Glutamatergic neuron (in vitro differentiated cells): ENCODE data around the gene PRAF2. TPM values are rescaled to one million over a fixed set of nuclear protein-coding genes. Genes with fewer than 3 reads are reported as not detected.

Experiments
- DNase-seq: peaks from one replicate; pipeline ENCODE4 v3.0.0; 2022
- H3K27ac Mint-ChIP-seq: one replicate; pipeline ENCODE4 v1.8.0; 2020; ENCODE audit warnings: mild to moderate bottlenecking, mixed read lengths, inconsistent platforms; ENCODE audit not compliant: unreplicated experiment
- H3K27me3 Mint-ChIP-seq: one replicate; pipeline ENCODE4 v1.8.0; 2020; ENCODE audit warnings: mild to moderate bottlenecking, moderate library complexity, mixed read lengths, inconsistent platforms; ENCODE audit not compliant: unreplicated experiment
- H3K36me3 Mint-ChIP-seq: one replicate; pipeline ENCODE4 v1.8.0; 2020; ENCODE audit warnings: mild to moderate bottlenecking, mixed read lengths, inconsistent platforms; ENCODE audit not compliant: unreplicated experiment
- H3K4me1 Mint-ChIP-seq: one replicate; pipeline ENCODE4 v1.8.0; 2020; ENCODE audit warnings: mild to moderate bottlenecking, low read depth, mixed read lengths, inconsistent platforms; ENCODE audit not compliant: unreplicated experiment
- H3K4me3 Mint-ChIP-seq: one replicate; pipeline ENCODE4 v1.8.0; 2020; ENCODE audit warnings: mild to moderate bottlenecking, mixed read lengths, inconsistent platforms; ENCODE audit not compliant: unreplicated experiment
- H3K9me3 Mint-ChIP-seq: one replicate; pipeline ENCODE4 v1.8.0; 2020; ENCODE audit warnings: mild to moderate bottlenecking, moderate library complexity, mixed read lengths, inconsistent platforms; ENCODE audit not compliant: unreplicated experiment
- CTCF ChIP-seq: fragments of 200-600 bp; sonication (generic); IDR thresholded peaks from one replicate; pipeline ENCODE4 v1.5.0; 2021; ENCODE audit not compliant: partially characterized antibody, unreplicated experiment
- total RNA-seq: library from RNA; stranded (reverse); fragmentation: NEBNext Ultra II Directional; extraction: Animal tissue kit (Norgen Biotek cat#: 25700); gene quantifications from one replicate; pipeline ENCODE4 v1.2.1, GENCODE V29; 2021; ENCODE audit not compliant: unreplicated experiment

PRAF2 gene
- total RNA-seq, 1 donor from 2014 or later, result 41.5 TPM

- DNase-seq, result peak; percentile 26
- peaks cover 6% of the 10 kb centered on the region for H3K27me3 Mint-ChIP-seq
- H3K4me3 Mint-ChIP-seq, result peak overlapping the region; percentile 91
- peaks cover 3% of the 10 kb centered on the region for H3K4me1 Mint-ChIP-seq
- no peak for TF ChIP-seq CTCF
- H3K9me3 Mint-ChIP-seq, result peaks cover 4% of the 10 kb centered on the region
- peak overlapping the region; percentile 72 for H3K27ac Mint-ChIP-seq
- H3K36me3 Mint-ChIP-seq, result no peaks in the 10 kb centered on the region
These were observed 34.0 kb downstream of the PRAF2 start for GRCh38 chrX:49039598-49040375.

- peaks cover 3% of the 10 kb centered on the region for H3K4me1 Mint-ChIP-seq
- no peak for TF ChIP-seq CTCF
- no peaks in the 10 kb centered on the region for H3K36me3 Mint-ChIP-seq
- DNase-seq, result no peak
- no peak overlapping the region for H3K4me3 Mint-ChIP-seq
- peaks cover 4% of the 10 kb centered on the region for H3K9me3 Mint-ChIP-seq
- no peaks in the 10 kb centered on the region for H3K27me3 Mint-ChIP-seq
- no peak overlapping the region for H3K27ac Mint-ChIP-seq
These were observed 35.8 kb downstream of the PRAF2 start for GRCh38 chrX:49037883-49038475.

DNA sequence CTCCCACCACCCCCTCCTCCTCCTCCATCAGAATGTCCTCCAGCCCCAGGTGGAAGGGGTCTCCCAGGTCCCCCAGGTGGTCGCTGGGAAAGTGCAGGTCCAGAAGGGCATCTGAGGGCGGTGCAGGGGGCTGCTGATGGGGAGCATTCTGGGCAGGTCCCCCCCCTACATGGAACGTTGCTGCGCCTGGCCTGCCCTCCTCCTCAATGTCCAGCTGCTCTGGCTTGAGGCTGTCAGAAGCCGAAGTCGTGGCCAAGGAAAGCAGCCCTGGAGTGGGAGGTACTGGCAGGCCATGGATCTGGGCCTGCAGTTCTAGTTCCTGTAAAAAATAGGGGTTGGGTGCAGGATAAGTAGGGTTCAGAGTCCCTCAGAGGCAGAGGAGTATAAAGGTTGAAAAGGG lies 43.5 kb downstream of the PRAF2 start:
- H3K36me3 Mint-ChIP-seq, result no peaks in the 10 kb centered on the region
- H3K27me3 Mint-ChIP-seq, result peaks cover 4% of the 10 kb centered on the region
- no peaks in the 10 kb centered on the region for H3K4me1 Mint-ChIP-seq
- no peak for DNase-seq
- H3K4me3 Mint-ChIP-seq, result no peak overlapping the region
- H3K9me3 Mint-ChIP-seq, result no peaks in the 10 kb centered on the region
- H3K27ac Mint-ChIP-seq, result no peak overlapping the region
- TF ChIP-seq CTCF, result no peak

DNA sequence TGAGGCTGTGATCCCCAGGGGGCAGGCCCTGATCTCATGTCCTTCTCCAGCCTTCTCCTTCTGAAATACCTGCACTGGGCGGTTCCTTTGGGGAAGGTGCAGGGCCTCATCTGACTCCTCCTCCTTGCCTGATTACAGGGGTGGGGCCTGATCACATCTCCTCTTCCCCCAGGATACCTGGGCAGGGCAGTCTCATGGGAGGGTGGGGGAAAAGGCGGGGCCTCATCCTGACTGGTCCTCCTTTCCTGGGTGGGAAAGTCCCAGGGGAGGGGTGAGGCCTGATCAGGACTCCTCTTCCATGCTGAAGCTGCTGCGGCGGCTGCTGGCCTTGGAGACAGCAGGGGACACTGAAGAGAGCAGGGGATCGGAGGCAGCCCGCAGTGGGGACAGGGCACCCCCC lies 43.9 kb downstream of the PRAF2 start:
- DNase-seq, result no peak
- Mint-ChIP-seq H3K4me3 (no peak overlapping the region), H3K36me3 (no peaks in the 10 kb centered on the region), H3K27ac (no peak overlapping the region), H3K27me3 (peaks cover 4% of the 10 kb centered on the region), H3K9me3 (no peaks in the 10 kb centered on the region), H3K4me1 (no peaks in the 10 kb centered on the region)
- no peak for TF ChIP-seq CTCF

Other genes with a start within 250 kb of the PRAF2 start
- not detected for gene ERAS, start 247.5 kb downstream of the PRAF2 start, total RNA-seq
- 127 TPM for gene PCSK1N, start 238.4 kb downstream of the PRAF2 start, total RNA-seq
- gene TIMM17B, start 176.2 kb downstream of the PRAF2 start, total RNA-seq, result 71.8 TPM
- gene PQBP1, start 176.1 kb downstream of the PRAF2 start, total RNA-seq, result 120 TPM
- 22.1 TPM for gene SLC35A2, start 162.4 kb downstream of the PRAF2 start, total RNA-seq
- gene PIM2, start 155.0 kb downstream of the PRAF2 start, total RNA-seq, result 16.5 TPM
- 68.3 TPM for gene OTUD5, start 116.4 kb downstream of the PRAF2 start, total RNA-seq
- 7.2 TPM for gene KCND1, start 102.2 kb downstream of the PRAF2 start, total RNA-seq
- 129 TPM for gene GRIPAP1, start 71.7 kb downstream of the PRAF2 start, total RNA-seq
- gene TFE3, start 30.6 kb downstream of the PRAF2 start, total RNA-seq, result 39.8 TPM
- 17.6 TPM for gene CCDC120, start 15.0 kb downstream of the PRAF2 start, total RNA-seq
- gene WDR45, start 5.9 kb upstream of the PRAF2 start, total RNA-seq, result 66.4 TPM
- 20.6 TPM for gene GPKOW, start 49.7 kb upstream of the PRAF2 start, total RNA-seq
- gene MAGIX, start 88.8 kb upstream of the PRAF2 start, total RNA-seq, result 2.7 TPM
- 12.2 TPM for gene PLP2, start 97.9 kb upstream of the PRAF2 start, total RNA-seq
- gene PRICKLE3, start 112.4 kb upstream of the PRAF2 start, total RNA-seq, result 1.6 TPM
- gene SYP, start 126.2 kb upstream of the PRAF2 start, total RNA-seq, result 291 TPM
- 0.47 TPM for gene CACNA1F, start 159.3 kb upstream of the PRAF2 start, total RNA-seq
- gene CCDC22, start 161.5 kb upstream of the PRAF2 start, total RNA-seq, result 15.0 TPM
- gene FOXP3, start 190.7 kb upstream of the PRAF2 start, total RNA-seq, result 0.78 TPM
- gene PPP1R3F, start 195.8 kb upstream of the PRAF2 start, total RNA-seq, result 16.1 TPM
- not detected for gene GAGE10, start 229.6 kb upstream of the PRAF2 start, total RNA-seq
- not detected for gene GAGE12J, start 248.0 kb upstream of the PRAF2 start, total RNA-seq